GM20000 (cell line): Measurements from ENCODE around the gene GSDME.

ENCODE experiments used
- DNase-seq: peaks from one replicate; pipeline ENCODE4 v3.0.0; 2012; ENCODE audit warnings: low spot score
- CTCF ChIP-seq: IDR thresholded peaks from 2 replicates; pipeline ENCODE4 v1.5.1; 2012; ENCODE audit warnings: mild to moderate bottlenecking, control low read depth; ENCODE audit errors: extremely low read depth, missing control alignments

Gene GSDME

GRCh38 chr7:24762771-24763170, 5.5 kb upstream of the GSDME start:
- DNase-seq = no peak
- TF ChIP-seq CTCF = no peak

GRCh38 chr7:24760968-24761367, 3.7 kb upstream of the GSDME start:
- no peak for DNase-seq
- no peak for TF ChIP-seq CTCF

GRCh38 chr7:24756545-24757352, 515 bp downstream of the GSDME start:
- no peak for TF ChIP-seq CTCF
- peak; percentile 66 for DNase-seq

GRCh38 chr7:24755541-24756407, 1.5 kb downstream of the GSDME start:
- no peak for TF ChIP-seq CTCF

GRCh38 chr7:24754906-24755506, 2.3 kb downstream of the GSDME start:
- peak; percentile 38 for DNase-seq
- TF ChIP-seq CTCF = no peak

More at GRCh38 chr7:24755541-24756407, 1.5 kb downstream of the GSDME start:
- peak; percentile 84 for DNase-seq

- no peak for TF ChIP-seq CTCF
These were observed 5.0 kb downstream of the GSDME start for GRCh38 chr7:24752073-24752800.

More at GRCh38 chr7:24752073-24752800, 5.0 kb downstream of the GSDME start:
- DNase-seq = no peak
